ENCODE data around the gene SDHAF2. TPM values are rescaled to one million over a fixed set of nuclear protein-coding genes. Genes with fewer than 3 reads are reported as not detected.
A peak's percentile ranks its signal among the peaks of the same experiment; 100 is the strongest.

The SDHAF2 gene
- total and polyA plus RNA-seq, 2 of the 4 experiments (the other 2 are of a cell fraction) = 50.4 to 91.1 TPM

DNA sequence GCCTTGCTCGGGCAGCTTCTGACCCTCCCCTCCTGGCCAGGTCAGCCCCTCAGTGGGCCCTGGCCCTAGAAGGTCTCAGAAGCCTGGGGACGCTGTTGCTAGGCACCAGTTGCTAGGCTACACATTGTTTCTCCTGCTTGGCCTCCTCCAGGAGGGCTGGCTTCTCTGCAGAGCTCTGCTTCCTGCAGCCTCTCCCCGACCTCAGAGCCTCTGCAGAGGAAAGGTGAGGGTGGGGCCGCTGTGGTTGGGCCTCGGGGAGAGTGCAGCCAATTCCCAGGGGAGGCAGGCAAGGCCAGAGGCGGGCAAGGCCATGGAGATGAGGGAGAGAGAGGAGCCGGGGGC, 51.0 kb downstream of the SDHAF2 start:
- BruUV-seq (replicated peaks) = no TSS peak
- TF ChIP-seq CHD1 (IDR thresholded peaks at IDR 0.05; ENCODE audit: low read depth, low read length) = no peak
- no peak for TF ChIP-seq MAZ (IDR thresholded peaks at IDR 0.05; ENCODE audit: borderline replicate concordance, low read depth, low read length)
- no peak for TF ChIP-seq MAFK (IDR thresholded peaks at IDR 0.05; ENCODE audit: low read depth, low read length)
- TF ChIP-seq, protein P1, sequence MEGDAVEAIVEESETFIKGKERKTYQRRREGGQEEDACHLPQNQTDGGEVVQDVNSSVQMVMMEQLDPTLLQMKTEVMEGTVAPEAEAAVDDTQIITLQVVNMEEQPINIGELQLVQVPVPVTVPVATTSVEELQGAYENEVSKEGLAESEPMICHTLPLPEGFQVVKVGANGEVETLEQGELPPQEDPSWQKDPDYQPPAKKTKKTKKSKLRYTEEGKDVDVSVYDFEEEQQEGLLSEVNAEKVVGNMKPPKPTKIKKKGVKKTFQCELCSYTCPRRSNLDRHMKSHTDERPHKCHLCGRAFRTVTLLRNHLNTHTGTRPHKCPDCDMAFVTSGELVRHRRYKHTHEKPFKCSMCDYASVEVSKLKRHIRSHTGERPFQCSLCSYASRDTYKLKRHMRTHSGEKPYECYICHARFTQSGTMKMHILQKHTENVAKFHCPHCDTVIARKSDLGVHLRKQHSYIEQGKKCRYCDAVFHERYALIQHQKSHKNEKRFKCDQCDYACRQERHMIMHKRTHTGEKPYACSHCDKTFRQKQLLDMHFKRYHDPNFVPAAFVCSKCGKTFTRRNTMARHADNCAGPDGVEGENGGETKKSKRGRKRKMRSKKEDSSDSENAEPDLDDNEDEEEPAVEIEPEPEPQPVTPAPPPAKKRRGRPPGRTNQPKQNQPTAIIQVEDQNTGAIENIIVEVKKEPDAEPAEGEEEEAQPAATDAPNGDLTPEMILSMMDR (conservative IDR thresholded peaks at IDR 0.05; ENCODE audit: low read depth, low read length) = no peak
- no peak for TF ChIP-seq NFE2L2 (IDR thresholded peaks at IDR 0.05; ENCODE audit: low read depth, low read length)
- no peak for TF ChIP-seq SMC3 (IDR thresholded peaks at IDR 0.05; ENCODE audit: low read depth, low read length)
- no peak for TF ChIP-seq BHLHE40 (IDR thresholded peaks at IDR 0.05; ENCODE audit: low read depth, low read length)
- TF ChIP-seq, protein P2, sequence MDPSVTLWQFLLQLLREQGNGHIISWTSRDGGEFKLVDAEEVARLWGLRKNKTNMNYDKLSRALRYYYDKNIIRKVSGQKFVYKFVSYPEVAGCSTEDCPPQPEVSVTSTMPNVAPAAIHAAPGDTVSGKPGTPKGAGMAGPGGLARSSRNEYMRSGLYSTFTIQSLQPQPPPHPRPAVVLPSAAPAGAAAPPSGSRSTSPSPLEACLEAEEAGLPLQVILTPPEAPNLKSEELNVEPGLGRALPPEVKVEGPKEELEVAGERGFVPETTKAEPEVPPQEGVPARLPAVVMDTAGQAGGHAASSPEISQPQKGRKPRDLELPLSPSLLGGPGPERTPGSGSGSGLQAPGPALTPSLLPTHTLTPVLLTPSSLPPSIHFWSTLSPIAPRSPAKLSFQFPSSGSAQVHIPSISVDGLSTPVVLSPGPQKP (IDR thresholded peaks at IDR 0.05; ENCODE audit: borderline replicate concordance, low read depth, low read length) = no peak
- TF ChIP-seq MXI1 (IDR thresholded peaks at IDR 0.05; ENCODE audit: borderline replicate concordance, low read depth, low read length) = no peak
- no peak for TF ChIP-seq RFX5 (IDR thresholded peaks at IDR 0.05; ENCODE audit: low read depth, low read length)
- no peak for TF ChIP-seq CEBPB (IDR thresholded peaks at IDR 0.05; ENCODE audit: low read depth, low read length)
- no peak for TF ChIP-seq POLR2A (IDR thresholded peaks at IDR 0.05; ENCODE audit: low read depth, low read length)
- TF ChIP-seq, protein P3, sequence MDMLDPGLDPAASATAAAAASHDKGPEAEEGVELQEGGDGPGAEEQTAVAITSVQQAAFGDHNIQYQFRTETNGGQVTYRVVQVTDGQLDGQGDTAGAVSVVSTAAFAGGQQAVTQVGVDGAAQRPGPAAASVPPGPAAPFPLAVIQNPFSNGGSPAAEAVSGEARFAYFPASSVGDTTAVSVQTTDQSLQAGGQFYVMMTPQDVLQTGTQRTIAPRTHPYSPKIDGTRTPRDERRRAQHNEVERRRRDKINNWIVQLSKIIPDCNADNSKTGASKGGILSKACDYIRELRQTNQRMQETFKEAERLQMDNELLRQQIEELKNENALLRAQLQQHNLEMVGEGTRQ (IDR thresholded peaks at IDR 0.05; ENCODE audit: low read depth, low read length) = no peak
- no peak for TF ChIP-seq RCOR1 (IDR thresholded peaks at IDR 0.05; ENCODE audit: insufficient replicate concordance, low read length)
- Histone ChIP-seq H3K36me3 (ENCODE audit: control insufficient read depth, insufficient read depth, low read length) (no peaks in the 10 kb centered on the region), H2BK120ac (ENCODE audit: low read depth, low read length) (no peak overlapping the region), H3K27ac (ENCODE audit: insufficient read depth, low read length) (no peak overlapping the region), H2BK5ac (ENCODE audit: low read depth, low read length, poor library complexity, severe bottlenecking) (no peak overlapping the region), H3K79me1 (ENCODE audit: low read depth in 1 of 2, low read length in 2 of 2) (no peaks in the 10 kb centered on the region), H3K56ac (ENCODE audit: extremely low read depth, insufficient read depth, low read length) (no peak overlapping the region), H3K4me1 (ENCODE audit: control insufficient read depth, insufficient read depth, low read length) (no peaks in the 10 kb centered on the region), H3K23ac (ENCODE audit: low read depth, low read length) (no peak overlapping the region), H3K14ac (replicated peaks; ENCODE audit: low read depth, low read length) (no peak overlapping the region), H3K4ac (ENCODE audit: low read depth, low read length) (no peak overlapping the region), H3K4me3 (ENCODE audit: insufficient read depth, low read depth, low read length) (no peak overlapping the region), H3K4me2 (ENCODE audit: low read depth, low read length) (no peak overlapping the region), H3K18ac (ENCODE audit: low read depth, low read length) (no peak overlapping the region), H2AFZ (replicated peaks; ENCODE audit: low read length, poor library complexity) (no peak overlapping the region), H4K20me1 (ENCODE audit: insufficient read depth, low read length) (no peaks in the 10 kb centered on the region), H2BK20ac (ENCODE audit: low read depth, low read length) (no peak overlapping the region), H2BK15ac (ENCODE audit: low read depth, low read length) (no peak overlapping the region), H4K8ac (ENCODE audit: low read depth in 2 of 2, low read length in 2 of 2) (no peak overlapping the region), H4K5ac (ENCODE audit: low read depth, low read length) (no peak overlapping the region), H4K91ac (ENCODE audit: insufficient read depth, low read depth, low read length) (no peak overlapping the region), H3K9ac (ENCODE audit: low read depth, low read length) (no peak overlapping the region), H3K9me3 (ENCODE audit: control insufficient read depth, insufficient read depth, low read length) (no peaks in the 10 kb centered on the region), H2AK5ac (ENCODE audit: low read depth, low read length) (no peak overlapping the region), H3K27me3 (ENCODE audit: control insufficient read depth, insufficient read depth, low read length) (peaks cover 19% of the 10 kb centered on the region; the same call in 1 of the 2 replicates), H3K9me1 (ENCODE audit: insufficient read depth, low read length) (no peaks in the 10 kb centered on the region), H2AK9ac (replicated peaks; ENCODE audit: low read depth, low read length, poor library complexity) (no peak overlapping the region)
- POLR2A ChIA-PET (ENCODE audit: unreplicated experiment) = no interaction called here
- ATAC-seq (ENCODE audit: low read depth) (peak; percentile 15; the same call in 1 of the 2 replicates), DNase-seq (no peak)
- CTCF ChIA-PET = no interaction called here
- dilution Hi-C loops (cut with HindIII; ENCODE audit: low sequenced_read_pairs, unreplicated experiment) (no loop called here), intact Hi-C loops (cut with micrococcal nuclease) (no loop called here), in situ Hi-C loops (cut with MboI; ENCODE audit: low sequenced_read_pairs) (no loop called here)
- WGBS, 2 experiments (ENCODE audit: extremely low coverage in 2 of 2, insufficient read length in 1 of 2) = 20% methylated on average over 1 of the region's 7 CpGs; no CpG with 5 or more reads in 1 of the 2 experiments
